Measurements from ENCODE around the gene FTSJ1.

Gene FTSJ1

GRCh38 chrX:48470110-48470832 is 5.7 kb upstream of the FTSJ1 start, which contains the start of gene SLC38A5:
Gene SLC38A5, minus strand, starts transcription at chrX:48470260. Its CDS starts 2,336 bp downstream, at chrX:48467924.
- no peak for DNase-seq (ENCODE audit: low read depth, low spot score)

GRCh38 chrX:48470833-48471118 is 5.2 kb upstream of the FTSJ1 start:
- no peak for DNase-seq (ENCODE audit: low read depth, low spot score)

GRCh38 chrX:48471504-48471903 is 4.5 kb upstream of the FTSJ1 start:
- DNase-seq (ENCODE audit: low read depth, low spot score), result no peak

GRCh38 chrX:48472225-48472624 is 3.8 kb upstream of the FTSJ1 start:
- DNase-seq (ENCODE audit: low read depth, low spot score), result no peak

GRCh38 chrX:48472851-48473703 is 2.9 kb upstream of the FTSJ1 start:
- no peak for DNase-seq (ENCODE audit: low read depth, low spot score)

- no peak for DNase-seq (ENCODE audit: low read depth, low spot score)
Observed at GRCh38 chrX:48473704-48473990, 2.4 kb upstream of the FTSJ1 start.

GRCh38 chrX:48474127-48474526 is 1.9 kb upstream of the FTSJ1 start:
- DNase-seq (ENCODE audit: low read depth, low spot score), result no peak

GRCh38 chrX:48474581-48474980 is 1.4 kb upstream of the FTSJ1 start:
- DNase-seq (ENCODE audit: low read depth, low spot score), result no peak

- DNase-seq (ENCODE audit: low read depth, low spot score), result no peak
Observed at GRCh38 chrX:48475296-48475695, 703 bp upstream of the FTSJ1 start.

- DNase-seq (ENCODE audit: low read depth, low spot score), result no peak
Observed at GRCh38 chrX:48476919-48477318, 920 bp downstream of the FTSJ1 start.

GRCh38 chrX:48477960-48478755 is 2.2 kb downstream of the FTSJ1 start:
- no peak for DNase-seq (ENCODE audit: low read depth, low spot score)

GRCh38 chrX:48478806-48479205 is 2.8 kb downstream of the FTSJ1 start:
- DNase-seq (ENCODE audit: low read depth, low spot score), result no peak

GRCh38 chrX:48480142-48480541 is 4.1 kb downstream of the FTSJ1 start:
- no peak for DNase-seq (ENCODE audit: low read depth, low spot score)

- no peak for DNase-seq (ENCODE audit: low read depth, low spot score)
Observed at GRCh38 chrX:48480583-48480982, 4.6 kb downstream of the FTSJ1 start.

- DNase-seq (ENCODE audit: low read depth, low spot score), result no peak
Observed at GRCh38 chrX:48482526-48482925, 6.5 kb downstream of the FTSJ1 start.

GRCh38 chrX:48487362-48487798 is 11.4 kb downstream of the FTSJ1 start:
- DNase-seq (ENCODE audit: low read depth, low spot score), result no peak

GRCh38 chrX:48488034-48488433 is 12.0 kb downstream of the FTSJ1 start:
- no peak for DNase-seq (ENCODE audit: low read depth, low spot score)

GRCh38 chrX:48489296-48489695 is 13.3 kb downstream of the FTSJ1 start:
- DNase-seq (ENCODE audit: low read depth, low spot score), result no peak

GRCh38 chrX:48489892-48490291 is 13.9 kb downstream of the FTSJ1 start:
- no peak for DNase-seq (ENCODE audit: low read depth, low spot score)

- no peak for DNase-seq (ENCODE audit: low read depth, low spot score)
Observed at GRCh38 chrX:48490661-48491060, 14.7 kb downstream of the FTSJ1 start.

GRCh38 chrX:48491809-48492208 is 15.8 kb downstream of the FTSJ1 start:
- DNase-seq (ENCODE audit: low read depth, low spot score), result no peak

GRCh38 chrX:48492293-48492910 is 16.4 kb downstream of the FTSJ1 start:
- DNase-seq (ENCODE audit: low read depth, low spot score), result no peak

Measured in iPS DF 19.7 (cell line).